Measurements from ENCODE around the gene SERHL2.

Gene SERHL2

DNA sequence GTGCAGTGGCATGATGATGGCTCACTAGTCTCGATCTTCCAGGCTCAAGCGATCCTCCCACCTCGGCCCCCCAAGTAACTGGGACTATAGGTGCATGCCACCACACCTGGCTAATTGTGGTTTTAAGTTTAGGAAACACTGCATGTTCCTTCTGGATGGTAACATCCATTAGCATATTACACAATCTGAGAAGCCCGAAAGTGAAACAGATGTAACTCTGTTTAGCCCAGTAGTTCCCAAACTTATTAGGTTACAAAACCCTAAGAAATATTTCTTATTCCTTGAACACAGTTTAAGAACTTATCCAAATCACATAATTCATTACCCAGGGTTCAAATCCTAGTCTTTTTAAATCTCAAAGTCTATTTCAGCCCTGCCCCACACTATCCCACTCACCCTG is 32.6 kb downstream of the SERHL2 start:
- no peak overlapping the region for H3K4me3 ChIP-seq (ENCODE audit: low read depth, low read length)
- in situ Hi-C loops (cut with HindIII; ENCODE audit: low sequenced_read_pairs) = no loop called here
- DNase-seq (ENCODE audit: low read depth, low spot score) = no peak
- no peak for TF ChIP-seq CTCF (IDR thresholded peaks at IDR 0.05; ENCODE audit: low read depth, low read length)

- TF ChIP-seq CTCF (IDR thresholded peaks at IDR 0.05; ENCODE audit: low read depth, low read length) = no peak
- DNase-seq (ENCODE audit: low read depth, low spot score) = no peak
- no peak overlapping the region for H3K4me3 ChIP-seq (ENCODE audit: low read depth, low read length)
- in situ Hi-C loops (cut with HindIII; ENCODE audit: low sequenced_read_pairs) = no loop called here
These were observed 33.9 kb downstream of the SERHL2 start for GRCh38 chr22:42587588-42588175.

DNA sequence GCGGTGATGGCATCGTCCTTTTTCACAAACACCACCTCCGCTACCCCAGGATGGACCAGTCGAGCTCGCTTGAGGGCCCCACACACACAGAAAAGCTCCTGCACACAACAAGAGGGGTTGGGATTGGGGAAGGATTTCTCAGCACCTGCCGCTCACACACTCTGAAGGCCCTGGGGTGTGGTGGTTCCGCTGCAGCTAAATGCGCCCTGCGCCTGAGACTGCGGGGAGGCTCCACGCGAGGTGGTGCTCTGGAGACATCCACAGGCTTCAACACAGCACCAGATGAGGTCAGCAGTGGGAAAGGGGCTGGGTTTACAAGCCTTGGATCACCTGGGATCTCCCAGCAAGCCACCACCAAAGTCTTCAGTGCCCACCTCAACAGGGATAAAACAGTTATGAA is 38.2 kb downstream of the SERHL2 start:
- DNase-seq (ENCODE audit: low read depth, low spot score) = no peak
- no peak for TF ChIP-seq CTCF (IDR thresholded peaks at IDR 0.05; ENCODE audit: low read depth, low read length)
- no peak overlapping the region for H3K4me3 ChIP-seq (ENCODE audit: low read depth, low read length)
- in situ Hi-C loops (cut with HindIII; ENCODE audit: low sequenced_read_pairs) = no loop called here

GRCh38 chr22:42595434-42595833 is 41.7 kb downstream of the SERHL2 start:
- in situ Hi-C loops (cut with HindIII; ENCODE audit: low sequenced_read_pairs) = no loop called here
- TF ChIP-seq CTCF (IDR thresholded peaks at IDR 0.05; ENCODE audit: low read depth, low read length) = no peak

GRCh38 chr22:42596336-42596735 is 42.6 kb downstream of the SERHL2 start:
- H3K4me3 ChIP-seq (ENCODE audit: low read depth, low read length) = no peak overlapping the region
- DNase-seq (ENCODE audit: low read depth, low spot score) = peak; percentile 27
- in situ Hi-C loops (cut with HindIII; ENCODE audit: low sequenced_read_pairs) = no loop called here
- no peak for TF ChIP-seq CTCF (IDR thresholded peaks at IDR 0.05; ENCODE audit: low read depth, low read length)

More at GRCh38 chr22:42595434-42595833, 41.7 kb downstream of the SERHL2 start:
- H3K4me3 ChIP-seq (ENCODE audit: low read depth, low read length) = no peak overlapping the region
- no peak for DNase-seq (ENCODE audit: low read depth, low spot score)

DNA sequence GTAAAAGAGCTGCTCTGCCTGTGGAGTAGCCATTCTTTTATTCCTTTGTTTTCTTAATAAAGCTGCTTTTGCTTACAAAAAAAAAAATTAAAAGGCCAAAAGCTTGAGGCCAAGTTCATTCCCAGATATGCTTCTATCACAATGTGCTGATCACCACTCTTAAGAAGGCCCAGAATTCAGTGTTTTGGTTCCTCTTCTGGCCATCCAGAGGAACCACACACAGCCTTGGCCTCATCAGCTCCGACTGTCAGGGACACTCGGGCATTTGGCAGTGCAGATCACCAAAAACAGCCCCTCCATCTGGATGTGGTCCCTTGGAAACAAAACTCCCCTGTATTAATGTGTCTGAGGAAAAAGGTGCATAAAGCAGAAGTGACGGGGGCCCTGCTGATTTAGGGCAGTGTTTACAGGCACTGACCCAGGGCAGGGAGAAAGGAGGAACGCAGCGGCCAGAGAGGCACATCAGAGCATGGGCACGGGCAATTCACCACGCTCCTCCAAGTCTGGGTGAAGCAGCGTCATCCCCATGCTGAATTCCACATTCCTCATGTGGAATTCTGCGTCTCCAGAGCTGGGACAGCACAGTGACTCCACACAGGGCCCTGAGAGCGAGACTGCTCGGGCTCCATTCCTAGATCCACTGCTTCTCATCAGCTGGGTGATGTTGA is 43.2 kb downstream of the SERHL2 start:
- no peak overlapping the region for H3K4me3 ChIP-seq (ENCODE audit: low read depth, low read length)
- in situ Hi-C loops (cut with HindIII; ENCODE audit: low sequenced_read_pairs) = no loop called here
- no peak for TF ChIP-seq CTCF (IDR thresholded peaks at IDR 0.05; ENCODE audit: low read depth, low read length)
- DNase-seq (ENCODE audit: low read depth, low spot score) = no peak
